ENCODE results near the gene ZCWPW1.

GRCh38 chr7:100353685-100354330 lies 74.7 kb downstream of the ZCWPW1 start:
- no peak for TF ChIP-seq CTCF (IDR thresholded peaks at IDR 0.05)
- no peak for TF ChIP-seq POLR2A (IDR thresholded peaks at IDR 0.05)

All from Peyer's patch (tissue), 4 donors.